ENCODE measurements around the gene SPINT3. TPM values are rescaled to one million over a fixed set of nuclear protein-coding genes. Genes with fewer than 3 reads are reported as not detected.

The SPINT3 gene
- total RNA-seq, 1 experiment from 2014 or later: not detected

DNA sequence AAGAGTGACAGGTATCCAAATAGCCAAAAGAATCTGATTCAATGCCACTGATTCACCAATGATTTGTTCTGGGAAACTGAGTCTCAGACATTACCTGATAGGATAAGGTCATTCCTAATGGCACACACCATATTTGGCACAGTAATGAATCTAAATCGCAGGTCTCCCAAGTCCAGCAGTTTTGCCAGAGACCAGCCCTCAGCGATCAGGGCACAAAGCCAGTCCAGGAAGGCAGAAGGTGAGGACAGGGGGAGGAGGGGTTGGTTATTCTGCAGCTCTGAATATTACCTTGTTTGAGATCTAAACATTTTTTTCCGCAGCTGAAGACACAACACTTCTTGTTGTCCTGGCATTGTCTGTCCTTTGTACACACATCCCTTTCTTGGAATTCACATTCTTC lies 29.9 kb upstream of the SPINT3 start (continued):
- TF ChIP-seq, protein P1, sequence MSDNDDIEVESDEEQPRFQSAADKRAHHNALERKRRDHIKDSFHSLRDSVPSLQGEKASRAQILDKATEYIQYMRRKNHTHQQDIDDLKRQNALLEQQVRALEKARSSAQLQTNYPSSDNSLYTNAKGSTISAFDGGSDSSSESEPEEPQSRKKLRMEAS (IDR thresholded peaks at IDR 0.05): no peak
- TF ChIP-seq POLR2AphosphoS5 (IDR thresholded peaks at IDR 0.05; ENCODE audit: low read depth, low read length) (no peak), ZFX (IDR thresholded peaks at IDR 0.05) (no peak), RAD21 (IDR thresholded peaks at IDR 0.05; ENCODE audit: low read depth) (no peak), SIN3A (IDR thresholded peaks at IDR 0.05; ENCODE audit: low read depth) (no peak)
- TF ChIP-seq, protein P2, sequence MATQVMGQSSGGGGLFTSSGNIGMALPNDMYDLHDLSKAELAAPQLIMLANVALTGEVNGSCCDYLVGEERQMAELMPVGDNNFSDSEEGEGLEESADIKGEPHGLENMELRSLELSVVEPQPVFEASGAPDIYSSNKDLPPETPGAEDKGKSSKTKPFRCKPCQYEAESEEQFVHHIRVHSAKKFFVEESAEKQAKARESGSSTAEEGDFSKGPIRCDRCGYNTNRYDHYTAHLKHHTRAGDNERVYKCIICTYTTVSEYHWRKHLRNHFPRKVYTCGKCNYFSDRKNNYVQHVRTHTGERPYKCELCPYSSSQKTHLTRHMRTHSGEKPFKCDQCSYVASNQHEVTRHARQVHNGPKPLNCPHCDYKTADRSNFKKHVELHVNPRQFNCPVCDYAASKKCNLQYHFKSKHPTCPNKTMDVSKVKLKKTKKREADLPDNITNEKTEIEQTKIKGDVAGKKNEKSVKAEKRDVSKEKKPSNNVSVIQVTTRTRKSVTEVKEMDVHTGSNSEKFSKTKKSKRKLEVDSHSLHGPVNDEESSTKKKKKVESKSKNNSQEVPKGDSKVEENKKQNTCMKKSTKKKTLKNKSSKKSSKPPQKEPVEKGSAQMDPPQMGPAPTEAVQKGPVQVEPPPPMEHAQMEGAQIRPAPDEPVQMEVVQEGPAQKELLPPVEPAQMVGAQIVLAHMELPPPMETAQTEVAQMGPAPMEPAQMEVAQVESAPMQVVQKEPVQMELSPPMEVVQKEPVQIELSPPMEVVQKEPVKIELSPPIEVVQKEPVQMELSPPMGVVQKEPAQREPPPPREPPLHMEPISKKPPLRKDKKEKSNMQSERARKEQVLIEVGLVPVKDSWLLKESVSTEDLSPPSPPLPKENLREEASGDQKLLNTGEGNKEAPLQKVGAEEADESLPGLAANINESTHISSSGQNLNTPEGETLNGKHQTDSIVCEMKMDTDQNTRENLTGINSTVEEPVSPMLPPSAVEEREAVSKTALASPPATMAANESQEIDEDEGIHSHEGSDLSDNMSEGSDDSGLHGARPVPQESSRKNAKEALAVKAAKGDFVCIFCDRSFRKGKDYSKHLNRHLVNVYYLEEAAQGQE (IDR thresholded peaks at IDR 0.05; ENCODE audit: low read depth): no peak

DNA sequence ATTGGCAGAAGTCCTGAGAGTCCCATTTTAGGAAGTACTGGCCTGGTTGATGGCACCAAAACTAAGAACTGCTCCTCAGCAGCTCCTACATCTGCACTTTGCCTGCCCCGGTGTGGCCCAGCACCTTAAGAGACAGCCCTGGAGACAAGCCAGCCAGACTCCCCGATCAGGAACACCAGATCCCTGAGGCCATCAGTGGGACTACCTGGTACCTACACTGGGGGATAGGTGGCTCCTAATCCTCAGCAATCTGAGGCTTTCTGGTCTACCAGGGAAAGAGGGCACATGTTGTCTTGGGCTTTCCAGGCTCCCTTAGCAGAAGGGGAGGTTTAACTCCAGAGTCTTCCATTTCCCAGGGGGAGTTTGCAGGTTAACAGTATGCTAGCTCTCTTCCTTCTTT lies 24.0 kb upstream of the SPINT3 start, which contains the start of gene WFDC6:
TSS of gene WFDC6 (minus strand) at position 101 of the 400 bp plus-strand sequence. CDS start at position 26, 75 bp downstream.
- Histone ChIP-seq H3K4me2 (ENCODE audit: low read length) (no peak within 1 kb of the TSS), H3K27me3 (ENCODE audit: insufficient read depth, low read length) (peaks cover 72% of the 10 kb centered on the region), H3K79me2 (ENCODE audit: insufficient read depth, low read length) (no peaks in the 10 kb centered on the region), H3K9me2 (ENCODE audit: insufficient read depth) (no peaks in the 10 kb centered on the region), H2AFZ (ENCODE audit: low read depth, low read length, poor library complexity, severe bottlenecking) (no peak within 1 kb of the TSS), H3K27ac (ENCODE audit: low read depth, low read length) (no peak within 1 kb of the TSS), H3K4me1 (ENCODE audit: control insufficient read depth in 1 of 2, insufficient read depth in 2 of 2, low read length in 2 of 2) (no peaks in the 10 kb centered on the region), H3K36me3 (ENCODE audit: control insufficient read depth in 1 of 2, insufficient read depth in 2 of 2, low read length in 2 of 2) (no peaks in the 10 kb centered on the region), H4K20me1 (ENCODE audit: insufficient read depth) (no peaks in the 10 kb centered on the region), H3K4me3 (replicated peaks in 1 of 2; ENCODE audit: low read depth in 1 of 2, low read length in 2 of 2) (no peak within 1 kb of the TSS), H3K9ac (ENCODE audit: low read length) (no peak within 1 kb of the TSS), H3K9me3 (ENCODE audit: control insufficient read depth in 1 of 2, insufficient read depth in 1 of 2, low read depth in 1 of 2, low read length in 2 of 2) (no peaks in the 10 kb centered on the region)
- ATAC-seq (no peak), DNase-seq (ENCODE audit: low read depth, low spot score) (no peak)
- ChIA-PET POLR2A (no interaction called here), RAD21 (ENCODE audit: low non-redundant PET in 1 of 2, low total read pairs in 2 of 2, uncharacterized antibody in 2 of 2, unreplicated experiment in 2 of 2) (no interaction called here), CTCF (interaction anchor here (0.6 to 0.9 kb wide), 2 partner anchors 232 to 447 kb away, joined by 3 read pairs; no protein-coding TSS in a partner anchor)
- BruUV-seq (replicated peaks): no TSS peak
- intact Hi-C loops (cut with micrococcal nuclease): no loop called here
- TF ChIP-seq POLR2A (IDR thresholded peaks at IDR 0.05; ENCODE audit: borderline replicate concordance, extremely low read depth, insufficient read depth, insufficient read length) (no peak), ELF1 (IDR thresholded peaks at IDR 0.05; ENCODE audit: borderline replicate concordance, low read depth) (no peak), CEBPB (IDR thresholded peaks at IDR 0.05; ENCODE audit: low read depth) (no peak), CBX3 (IDR thresholded peaks at IDR 0.05; ENCODE audit: low read depth) (no peak), EGR1 (IDR thresholded peaks at IDR 0.05; ENCODE audit: low read depth) (no peak), POLR2AphosphoS5 (IDR thresholded peaks at IDR 0.05; ENCODE audit: low read depth, low read length) (no peak), SP1 (IDR thresholded peaks at IDR 0.05; ENCODE audit: low read depth) (no peak), SRF (IDR thresholded peaks at IDR 0.05; ENCODE audit: low read depth) (no peak), RAD21 (IDR thresholded peaks at IDR 0.05; ENCODE audit: low read depth) (no peak), ZFX (IDR thresholded peaks at IDR 0.05) (no peak), EZH2phosphoT487 (IDR thresholded peaks at IDR 0.05; ENCODE audit: borderline replicate concordance) (no peak), JUND (IDR thresholded peaks at IDR 0.05) (no peak), ZNF274 (IDR thresholded peaks at IDR 0.05; ENCODE audit: low read depth, low read length) (no peak), TCF7L2 (IDR thresholded peaks at IDR 0.05; ENCODE audit: borderline replicate concordance, extremely low read depth, insufficient read depth, insufficient read length) (no peak)
- TF ChIP-seq, protein P2 (IDR thresholded peaks at IDR 0.05; ENCODE audit: low read depth): no peak
- TF ChIP-seq, protein P3, sequence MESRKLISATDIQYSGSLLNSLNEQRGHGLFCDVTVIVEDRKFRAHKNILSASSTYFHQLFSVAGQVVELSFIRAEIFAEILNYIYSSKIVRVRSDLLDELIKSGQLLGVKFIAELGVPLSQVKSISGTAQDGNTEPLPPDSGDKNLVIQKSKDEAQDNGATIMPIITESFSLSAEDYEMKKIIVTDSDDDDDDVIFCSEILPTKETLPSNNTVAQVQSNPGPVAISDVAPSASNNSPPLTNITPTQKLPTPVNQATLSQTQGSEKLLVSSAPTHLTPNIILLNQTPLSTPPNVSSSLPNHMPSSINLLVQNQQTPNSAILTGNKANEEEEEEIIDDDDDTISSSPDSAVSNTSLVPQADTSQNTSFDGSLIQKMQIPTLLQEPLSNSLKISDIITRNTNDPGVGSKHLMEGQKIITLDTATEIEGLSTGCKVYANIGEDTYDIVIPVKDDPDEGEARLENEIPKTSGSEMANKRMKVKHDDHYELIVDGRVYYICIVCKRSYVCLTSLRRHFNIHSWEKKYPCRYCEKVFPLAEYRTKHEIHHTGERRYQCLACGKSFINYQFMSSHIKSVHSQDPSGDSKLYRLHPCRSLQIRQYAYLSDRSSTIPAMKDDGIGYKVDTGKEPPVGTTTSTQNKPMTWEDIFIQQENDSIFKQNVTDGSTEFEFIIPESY (IDR thresholded peaks at IDR 0.05; ENCODE audit: extremely low read depth, insufficient replicate concordance, low read length): no peak

Data from HCT116 (cell line).